Measurements from ENCODE around the gene PIP5K1A.

DNA sequence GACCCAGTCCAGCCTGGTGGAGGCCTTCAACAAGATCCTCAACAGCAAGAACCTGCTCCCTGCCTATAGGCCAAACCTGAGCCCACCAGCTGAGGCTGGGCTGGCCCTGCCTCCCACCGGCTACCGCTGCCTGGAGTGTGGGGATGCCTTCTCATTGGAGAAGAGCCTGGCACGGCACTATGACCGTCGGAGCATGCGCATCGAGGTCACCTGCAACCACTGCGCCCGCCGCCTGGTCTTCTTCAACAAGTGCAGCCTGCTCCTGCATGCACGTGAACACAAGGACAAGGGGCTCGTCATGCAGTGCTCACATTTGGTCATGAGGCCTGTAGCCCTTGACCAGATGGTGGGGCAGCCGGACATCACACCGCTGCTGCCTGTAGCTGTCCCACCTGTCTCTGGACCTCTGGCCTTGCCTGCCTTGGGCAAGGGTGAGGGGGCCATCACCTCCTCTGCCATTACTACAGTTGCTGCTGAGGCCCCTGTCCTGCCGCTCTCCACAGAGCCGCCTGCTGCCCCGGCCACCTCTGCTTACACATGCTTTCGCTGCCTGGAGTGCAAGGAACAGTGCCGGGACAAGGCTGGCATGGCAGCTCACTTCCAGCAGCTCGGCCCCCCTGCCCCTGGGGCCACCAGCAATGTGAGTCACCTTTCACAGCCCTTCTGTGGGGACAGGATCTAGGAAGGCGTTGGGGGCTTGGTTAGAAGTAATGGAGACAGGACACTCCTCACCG lies 89.6 kb downstream of the PIP5K1A start:
- TF ChIP-seq, protein P1, sequence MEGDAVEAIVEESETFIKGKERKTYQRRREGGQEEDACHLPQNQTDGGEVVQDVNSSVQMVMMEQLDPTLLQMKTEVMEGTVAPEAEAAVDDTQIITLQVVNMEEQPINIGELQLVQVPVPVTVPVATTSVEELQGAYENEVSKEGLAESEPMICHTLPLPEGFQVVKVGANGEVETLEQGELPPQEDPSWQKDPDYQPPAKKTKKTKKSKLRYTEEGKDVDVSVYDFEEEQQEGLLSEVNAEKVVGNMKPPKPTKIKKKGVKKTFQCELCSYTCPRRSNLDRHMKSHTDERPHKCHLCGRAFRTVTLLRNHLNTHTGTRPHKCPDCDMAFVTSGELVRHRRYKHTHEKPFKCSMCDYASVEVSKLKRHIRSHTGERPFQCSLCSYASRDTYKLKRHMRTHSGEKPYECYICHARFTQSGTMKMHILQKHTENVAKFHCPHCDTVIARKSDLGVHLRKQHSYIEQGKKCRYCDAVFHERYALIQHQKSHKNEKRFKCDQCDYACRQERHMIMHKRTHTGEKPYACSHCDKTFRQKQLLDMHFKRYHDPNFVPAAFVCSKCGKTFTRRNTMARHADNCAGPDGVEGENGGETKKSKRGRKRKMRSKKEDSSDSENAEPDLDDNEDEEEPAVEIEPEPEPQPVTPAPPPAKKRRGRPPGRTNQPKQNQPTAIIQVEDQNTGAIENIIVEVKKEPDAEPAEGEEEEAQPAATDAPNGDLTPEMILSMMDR (IDR thresholded peaks at IDR 0.05; ENCODE audit: insufficient read depth, low read length, poor library complexity, severe bottlenecking), result no peak
- TF ChIP-seq EZH2phosphoT487 (conservative IDR thresholded peaks at IDR 0.05; ENCODE audit: low read length), result no peak
